ENCODE data around the gene ITM2A. TPM values are rescaled to one million over a fixed set of nuclear protein-coding genes. Genes with fewer than 3 reads are reported as not detected.

Gene ITM2A
- total RNA-seq, 2 donors from 2014 or later, result 16.1 to 30.0 TPM

GRCh38 chrX:79371101-79371500 is 4.0 kb upstream of the ITM2A start:
- DNase-seq, result no peak

GRCh38 chrX:79369871-79370270 is 2.7 kb upstream of the ITM2A start:
- WGBS, 2 donors, result 72 to 100% methylated on average over 1 of the region's 1 CpG
- intact Hi-C loops (cut with DNase I), result no loop called here
- no peak overlapping the region for H3K4me3 ChIP-seq

More at GRCh38 chrX:79371101-79371500, 4.0 kb upstream of the ITM2A start:
- Histone ChIP-seq H3K36me3 (replicated peaks in 1 of 2; ENCODE audit: insufficient read depth in 1 of 2, low read depth in 2 of 2) (no peaks in the 10 kb centered on the region), H3K4me3 (no peak overlapping the region), H3K27me3 (no peaks in the 10 kb centered on the region), H3K4me1 (peaks cover 3% of the 10 kb centered on the region), H3K9me3 (no peaks in the 10 kb centered on the region), H3K27ac (no peak overlapping the region)
- no peak for TF ChIP-seq POLR2A (IDR thresholded peaks at IDR 0.05)
- TF ChIP-seq CTCF (IDR thresholded peaks at IDR 0.05), result no peak
- WGBS, 2 donors, result 27 to 36% methylated on average over 2 of the region's 2 CpGs
- intact Hi-C loops (cut with DNase I), result no loop called here
- ATAC-seq, result no peak

GRCh38 chrX:79368441-79368840 is 1.3 kb upstream of the ITM2A start:
- intact Hi-C loops (cut with DNase I), result no loop called here
- peaks cover 3% of the 10 kb centered on the region for H3K4me1 ChIP-seq
- no peak overlapping the region for H3K27ac ChIP-seq
- no peak overlapping the region for H3K4me3 ChIP-seq
- H3K27me3 ChIP-seq, result no peaks in the 10 kb centered on the region
- DNase-seq (no peak), ATAC-seq (no peak)
- WGBS, 2 donors, result 71 to 83% methylated on average over 6 of the region's 6 CpGs
- no peaks in the 10 kb centered on the region for H3K9me3 ChIP-seq
- no peaks in the 10 kb centered on the region for H3K36me3 ChIP-seq (replicated peaks in 1 of 2; ENCODE audit: insufficient read depth in 1 of 2, low read depth in 2 of 2)
- no peak for TF ChIP-seq POLR2A (IDR thresholded peaks at IDR 0.05)
- TF ChIP-seq CTCF (IDR thresholded peaks at IDR 0.05), result no peak

More at GRCh38 chrX:79369871-79370270, 2.7 kb upstream of the ITM2A start:
- no peaks in the 10 kb centered on the region for H3K36me3 ChIP-seq (replicated peaks in 1 of 2; ENCODE audit: insufficient read depth in 1 of 2, low read depth in 2 of 2)
- ATAC-seq, result no peak
- no peak for DNase-seq
- TF ChIP-seq POLR2A (IDR thresholded peaks at IDR 0.05) (no peak), CTCF (IDR thresholded peaks at IDR 0.05) (no peak)
- H3K27ac ChIP-seq, result no peak overlapping the region
- no peaks in the 10 kb centered on the region for H3K27me3 ChIP-seq
- peaks cover 3% of the 10 kb centered on the region for H3K4me1 ChIP-seq
- H3K9me3 ChIP-seq, result no peaks in the 10 kb centered on the region

GRCh38 chrX:79367907-79368306 is 773 bp upstream of the ITM2A start:
- intact Hi-C loops (cut with DNase I), result no loop called here
- ATAC-seq (no peak), DNase-seq (no peak)
- 49% methylated on average over 3 of the region's 3 CpGs for WGBS, 2 donors
- Histone ChIP-seq H3K27ac (no peak overlapping the region), H3K27me3 (no peaks in the 10 kb centered on the region), H3K4me3 (no peak overlapping the region), H3K4me1 (peaks cover 3% of the 10 kb centered on the region), H3K36me3 (replicated peaks in 1 of 2; ENCODE audit: insufficient read depth in 1 of 2, low read depth in 2 of 2) (no peaks in the 10 kb centered on the region), H3K9me3 (no peaks in the 10 kb centered on the region)
- TF ChIP-seq CTCF (IDR thresholded peaks at IDR 0.05), result no peak

DNA sequence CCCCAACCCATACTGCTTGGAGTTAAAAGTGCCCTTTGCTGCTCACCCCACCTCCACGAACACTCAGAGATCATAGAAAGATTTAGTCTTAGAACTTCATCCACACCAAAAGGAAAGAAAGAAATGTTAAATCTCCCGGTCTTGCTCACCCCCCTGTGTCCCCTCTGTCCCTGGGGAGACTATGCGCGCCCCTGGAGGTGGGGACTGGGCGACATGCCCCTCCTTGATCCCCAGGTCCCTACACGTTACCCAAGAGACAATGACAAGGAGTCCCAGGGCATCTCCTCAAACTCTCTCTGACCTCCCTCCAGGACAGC is 620 bp downstream of the ITM2A start:
- WGBS, 2 donors, result 0 to 13% methylated on average over 6 of the region's 6 CpGs
- no peaks in the 10 kb centered on the region for H3K36me3 ChIP-seq (replicated peaks in 1 of 2; ENCODE audit: insufficient read depth in 1 of 2, low read depth in 2 of 2)
- TF ChIP-seq CTCF (IDR thresholded peaks at IDR 0.05), result no peak
- no peak for TF ChIP-seq POLR2A (IDR thresholded peaks at IDR 0.05)
- intact Hi-C loops (cut with DNase I), result no loop called here
- no peak overlapping the region for H3K27ac ChIP-seq
- H3K4me1 ChIP-seq, result peaks cover 3% of the 10 kb centered on the region
- ATAC-seq (no peak), DNase-seq (no peak)
- no peaks in the 10 kb centered on the region for H3K27me3 ChIP-seq
- no peaks in the 10 kb centered on the region for H3K9me3 ChIP-seq
- peak overlapping the region in 1 of 2 donors; percentile 9 for H3K4me3 ChIP-seq

All from body of pancreas (tissue), 4 donors.